GM18526 (cell line): Measurements from ENCODE around the gene DOCK9.

Source experiments
- POLR2A ChIP-seq: IDR thresholded peaks from 3 replicates; pipeline ENCODE4 v1.6.1; 2011; ENCODE audit not compliant: insufficient read length; ENCODE audit errors: extremely low read depth

Gene DOCK9

GRCh38 chr13:98880677-98881076 lies 97.2 kb downstream of the DOCK9 start:
- TF ChIP-seq POLR2A = no peak

GRCh38 chr13:98879957-98880356 lies 97.9 kb downstream of the DOCK9 start:
- TF ChIP-seq POLR2A = no peak

GRCh38 chr13:98879127-98879520 lies 98.7 kb downstream of the DOCK9 start:
- TF ChIP-seq POLR2A = no peak

- TF ChIP-seq POLR2A = no peak
These were observed 99.3 kb downstream of the DOCK9 start for GRCh38 chr13:98878486-98879126.

GRCh38 chr13:98877936-98878335 lies 99.9 kb downstream of the DOCK9 start:
- no peak for TF ChIP-seq POLR2A

- TF ChIP-seq POLR2A = no peak
These were observed 100.4 kb downstream of the DOCK9 start for GRCh38 chr13:98877466-98877865.

GRCh38 chr13:98875146-98875729 lies 102.6 kb downstream of the DOCK9 start:
- TF ChIP-seq POLR2A = no peak

- no peak for TF ChIP-seq POLR2A
These were observed 103.9 kb downstream of the DOCK9 start for GRCh38 chr13:98874029-98874397.

GRCh38 chr13:98873377-98874028 lies 104.4 kb downstream of the DOCK9 start:
- no peak for TF ChIP-seq POLR2A

- no peak for TF ChIP-seq POLR2A
These were observed 106.1 kb downstream of the DOCK9 start for GRCh38 chr13:98871727-98872126.

- TF ChIP-seq POLR2A = no peak
These were observed 108.3 kb downstream of the DOCK9 start for GRCh38 chr13:98869408-98870090.

GRCh38 chr13:98868932-98869331 lies 108.9 kb downstream of the DOCK9 start:
- TF ChIP-seq POLR2A = no peak

- TF ChIP-seq POLR2A = no peak
These were observed 111.0 kb downstream of the DOCK9 start for GRCh38 chr13:98866882-98867281.

GRCh38 chr13:98860491-98860890 lies 117.4 kb downstream of the DOCK9 start:
- TF ChIP-seq POLR2A = no peak

GRCh38 chr13:98858191-98858590 lies 119.7 kb downstream of the DOCK9 start:
- TF ChIP-seq POLR2A = no peak

- TF ChIP-seq POLR2A = no peak
These were observed 120.9 kb downstream of the DOCK9 start for GRCh38 chr13:98856983-98857382.
